GM21390 (cell line): Measurements from ENCODE around the gene FAM156A.
"Not testable (repeated sequence)": the region's sequence is repeated elsewhere in the genome, so short reads cannot be mapped to it uniquely, and the experiment has no call there.

Experiments used
- ATAC-seq: cut with Tn5 transposase; IDR thresholded peaks from one replicate; pipeline ENCODE4 v1.9.1; 2021; ENCODE audit not compliant: unreplicated experiment

The FAM156A gene

GRCh38 chrX:52966993-52967738 is 8.8 kb upstream of the FAM156A start:
- not testable (repeated sequence) for ATAC-seq

GRCh38 chrX:52958961-52959360 is 643 bp upstream of the FAM156A start:
- peak; percentile 29 for ATAC-seq

GRCh38 chrX:52949884-52950283 is 8.4 kb downstream of the FAM156A start:
- not testable (repeated sequence) for ATAC-seq

DNA sequence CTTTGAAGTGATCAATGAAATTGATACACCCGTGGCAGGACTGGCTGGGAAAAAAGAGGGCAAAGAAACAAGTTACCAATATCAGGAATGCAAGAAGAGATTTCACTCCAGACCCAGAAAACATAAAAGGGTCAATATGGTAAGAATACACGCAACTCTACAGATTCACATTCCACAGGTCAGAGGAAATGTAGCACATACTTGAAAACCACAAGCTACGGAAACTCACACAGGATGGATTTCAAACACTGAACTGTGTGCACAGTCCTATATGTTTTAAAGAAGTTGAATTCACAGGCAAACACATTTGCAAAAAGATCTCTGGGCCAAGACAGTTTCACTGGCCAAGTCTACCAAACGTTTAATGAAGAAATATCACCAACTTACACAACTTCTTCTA is 9.0 kb downstream of the FAM156A start:
- ATAC-seq, result not testable (repeated sequence)

DNA sequence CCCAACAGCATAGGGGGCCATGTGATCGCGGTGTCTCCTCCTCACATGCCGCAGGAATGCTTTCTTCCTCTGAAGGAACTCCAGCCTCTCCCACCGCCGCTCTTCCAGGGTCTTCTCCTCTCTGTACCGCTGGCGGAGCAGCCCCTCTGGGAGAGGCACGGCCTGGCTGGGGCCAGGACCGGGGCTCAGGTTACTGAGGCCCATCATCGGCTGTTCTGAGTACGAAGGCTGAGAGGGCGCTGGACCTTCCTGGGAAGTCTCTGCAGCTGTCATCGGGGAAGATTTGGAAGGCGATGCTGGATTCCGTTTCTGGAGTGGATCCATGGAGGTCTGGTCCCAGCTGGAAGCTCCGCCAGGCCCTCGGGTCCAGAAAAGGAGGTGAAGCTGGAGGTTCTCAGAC is 10.1 kb downstream of the FAM156A start:
- not testable (repeated sequence) for ATAC-seq

- ATAC-seq, result not testable (repeated sequence)
These were observed 10.8 kb downstream of the FAM156A start for GRCh38 chrX:52947501-52947900.

DNA sequence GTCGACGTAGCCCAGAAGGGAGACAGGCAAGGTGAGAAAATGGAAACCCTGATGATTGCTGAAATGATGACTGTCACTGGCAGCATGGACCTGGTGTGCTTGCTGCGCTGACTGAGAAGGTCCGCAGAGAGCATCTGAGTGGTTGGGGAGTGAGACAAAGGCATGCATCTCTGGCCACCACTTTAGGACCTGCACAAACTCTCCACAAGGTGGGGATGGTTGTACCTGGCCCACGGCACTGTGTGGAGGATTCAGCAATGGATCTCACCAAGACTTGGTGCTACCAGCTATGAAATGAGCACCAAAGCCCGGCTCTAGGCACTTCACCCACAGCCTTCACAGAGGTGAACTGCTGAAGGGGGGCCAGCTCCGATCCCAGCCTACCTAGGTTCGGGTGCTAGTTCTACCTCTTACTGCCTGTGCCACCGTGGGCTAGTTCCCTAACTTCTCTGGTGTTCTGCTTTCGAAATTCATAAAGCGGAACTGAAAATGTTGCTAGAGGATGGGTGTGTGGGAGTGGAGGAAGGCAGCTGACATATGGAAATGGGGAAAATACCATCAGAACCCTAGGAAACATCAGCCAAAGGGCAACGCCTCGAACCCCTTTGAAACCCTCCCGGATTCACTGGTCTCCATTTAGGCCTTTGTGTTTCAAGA is 12.4 kb downstream of the FAM156A start:
- not testable (repeated sequence) for ATAC-seq

GRCh38 chrX:52941728-52942127 is 16.6 kb downstream of the FAM156A start:
- ATAC-seq, result not testable (repeated sequence)

DNA sequence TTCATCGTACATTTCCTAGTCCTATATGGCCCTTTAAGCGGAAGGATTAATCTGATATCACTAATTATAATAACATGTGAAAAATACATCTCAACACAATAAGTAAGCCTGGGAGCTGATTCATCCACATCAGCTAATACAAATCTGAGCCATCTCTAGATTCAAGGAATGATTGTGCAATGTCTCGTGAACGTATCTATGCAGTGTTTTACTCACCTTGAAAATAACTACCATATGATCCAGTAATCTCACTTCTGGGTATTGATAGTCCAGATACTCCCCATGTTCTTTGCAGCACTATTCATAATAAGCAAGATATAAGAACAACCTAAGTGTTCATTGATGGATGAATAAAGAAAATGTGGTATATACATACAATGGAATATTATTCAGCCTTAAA is 17.6 kb downstream of the FAM156A start:
- not testable (repeated sequence) for ATAC-seq

DNA sequence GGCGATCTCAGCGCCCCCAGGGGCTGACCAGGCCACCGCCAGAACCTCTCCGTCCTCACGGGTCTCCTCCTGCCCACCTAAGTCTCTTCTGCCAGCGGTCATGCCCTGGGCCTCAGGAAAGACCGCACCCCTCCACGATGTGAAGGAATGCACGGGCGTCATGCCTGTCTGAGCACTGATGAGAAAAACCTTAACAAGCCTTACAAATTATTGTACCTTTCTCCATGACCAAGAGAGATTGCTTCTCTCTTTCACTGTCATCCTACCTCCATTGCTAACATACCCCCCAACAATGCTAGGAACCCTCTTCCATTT is 22.9 kb downstream of the FAM156A start:
- not testable (repeated sequence) for ATAC-seq

GRCh38 chrX:52934704-52935469 is 23.4 kb downstream of the FAM156A start:
- peak; percentile 91 for ATAC-seq

DNA sequence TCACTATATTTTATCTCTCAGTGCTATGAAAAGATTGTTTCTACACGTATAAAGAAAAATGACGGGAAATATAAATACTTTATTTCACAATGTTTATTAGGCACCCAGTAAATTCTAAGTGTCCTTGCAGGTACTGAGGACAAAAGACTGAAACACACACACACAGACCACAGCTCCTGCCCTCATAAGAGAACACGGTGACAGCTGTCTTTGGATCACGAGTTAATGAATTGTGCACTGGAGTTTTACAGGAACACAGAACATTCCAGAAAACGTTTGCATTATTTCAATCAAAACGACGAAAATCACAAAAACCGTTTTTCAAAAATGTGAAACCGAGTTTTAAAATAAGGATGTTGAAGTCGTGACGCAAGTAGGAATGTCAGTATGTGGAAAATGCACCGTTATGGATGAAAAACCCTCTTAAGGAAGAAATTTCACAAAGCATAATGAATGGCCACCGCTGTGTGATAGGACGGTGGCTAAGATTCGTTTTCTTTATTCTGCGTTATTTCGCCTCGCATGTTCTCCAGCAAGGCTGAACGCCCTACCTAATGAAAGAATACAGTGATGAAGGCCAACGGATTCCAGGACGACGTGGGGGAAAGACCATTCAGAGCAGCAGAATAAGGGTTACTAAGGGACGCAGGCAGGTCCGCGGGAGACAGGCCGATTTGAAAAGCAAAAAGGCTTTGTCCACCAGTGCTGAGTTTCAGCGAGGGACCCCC is 24.2 kb downstream of the FAM156A start:
- no peak for ATAC-seq

DNA sequence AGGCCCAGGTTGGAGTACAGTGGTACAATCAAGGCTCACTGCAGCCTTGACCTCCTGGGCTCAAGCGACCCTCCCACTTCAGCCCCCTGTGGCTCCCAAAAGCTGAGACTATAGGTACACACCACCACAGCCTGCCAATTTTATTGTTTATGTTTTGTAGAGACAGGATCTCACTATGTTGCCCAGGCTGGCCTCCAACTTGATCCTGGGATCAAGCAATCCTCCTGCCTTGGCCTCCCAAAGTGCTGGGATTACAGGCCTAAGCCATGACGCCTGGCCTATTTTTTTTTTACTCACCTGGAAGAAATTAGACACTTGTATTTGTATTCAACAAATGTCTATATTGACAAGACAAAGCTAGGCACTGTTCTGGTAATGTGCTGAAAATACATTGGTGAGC is 25.1 kb downstream of the FAM156A start:
- ATAC-seq, result no peak

- ATAC-seq, result not testable (repeated sequence)
These were observed 28.1 kb downstream of the FAM156A start for GRCh38 chrX:52930214-52930613.

- ATAC-seq, result peak; percentile 53
These were observed 34.5 kb downstream of the FAM156A start for GRCh38 chrX:52923781-52924241.

DNA sequence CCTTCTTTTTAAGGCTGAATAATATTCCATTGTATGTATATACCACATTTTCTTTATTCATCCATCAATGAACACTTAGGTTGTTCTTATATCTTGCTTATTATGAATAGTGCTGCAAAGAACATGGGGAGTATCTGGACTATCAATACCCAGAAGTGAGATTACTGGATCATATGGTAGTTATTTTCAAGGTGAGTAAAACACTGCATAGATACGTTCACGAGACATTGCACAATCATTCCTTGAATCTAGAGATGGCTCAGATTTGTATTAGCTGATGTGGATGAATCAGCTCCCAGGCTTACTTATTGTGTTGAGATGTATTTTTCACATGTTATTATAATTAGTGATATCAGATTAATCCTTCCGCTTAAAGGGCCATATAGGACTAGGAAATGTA is 43.6 kb downstream of the FAM156A start:
- not testable (repeated sequence) for ATAC-seq

GRCh38 chrX:52913681-52914080 is 44.6 kb downstream of the FAM156A start:
- ATAC-seq, result not testable (repeated sequence)

GRCh38 chrX:52909313-52909969 is 48.9 kb downstream of the FAM156A start:
- not testable (repeated sequence) for ATAC-seq

DNA sequence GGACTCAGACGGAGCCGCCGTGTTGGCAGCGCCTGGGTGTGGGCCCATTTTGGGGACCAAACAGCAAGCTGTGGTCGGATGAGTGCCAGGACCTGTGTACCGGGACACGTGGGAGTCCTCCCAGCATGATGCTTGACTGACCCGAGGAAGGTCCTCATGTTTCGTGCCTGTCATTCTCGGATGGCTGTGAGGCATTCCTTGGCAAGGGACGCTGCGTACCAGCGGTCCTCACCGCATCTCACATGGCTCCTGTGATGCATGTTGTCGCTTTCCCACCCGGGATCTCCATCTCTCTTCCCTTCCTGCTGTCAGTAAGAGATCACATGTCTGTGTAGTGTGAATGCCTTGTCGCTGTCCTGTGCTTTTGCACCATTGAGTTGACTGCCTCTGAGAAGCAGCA is 50.4 kb downstream of the FAM156A start:
- ATAC-seq, result not testable (repeated sequence)

GRCh38 chrX:52907137-52907536 is 51.2 kb downstream of the FAM156A start:
- not testable (repeated sequence) for ATAC-seq
